Measurements from ENCODE around the gene PPP2R5C. TPM values are rescaled to one million over a fixed set of nuclear protein-coding genes. Genes with fewer than 3 reads are reported as not detected.

The PPP2R5C gene
- total RNA-seq, 2 donors from 2014 or later: 126 to 142 TPM

DNA sequence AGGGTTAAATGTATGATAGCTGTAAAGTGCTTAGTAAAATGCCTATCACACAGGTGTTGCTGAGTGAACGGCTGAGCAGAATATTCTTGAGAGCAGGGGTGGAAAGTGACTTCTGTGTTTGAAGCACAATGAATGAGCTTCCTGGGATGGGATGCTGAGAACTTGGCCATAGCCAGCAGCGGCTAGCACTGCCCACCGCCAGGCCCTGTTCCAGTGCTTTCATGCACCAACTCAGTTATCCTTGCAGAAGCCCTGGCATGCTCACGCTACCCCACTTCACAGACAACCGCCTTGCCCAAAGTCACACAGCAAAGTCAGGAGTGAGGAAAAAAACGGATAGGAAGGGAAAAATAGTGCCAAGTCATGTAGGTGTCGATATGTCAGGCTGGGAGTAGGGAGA lies 213.7 kb downstream of the PPP2R5C start:
- ATAC-seq: no peak
- DNase-seq: no peak
- intact Hi-C loops (cut with DNase I): no loop called here

Other genes with a start within 250 kb of the PPP2R5C start
- 1 to 10 TPM in 1 of 2 donors, under 1 TPM in 1; 0.37 to 1.1 TPM for gene DIO3, start 200.2 kb upstream of the PPP2R5C start, total RNA-seq
- gene DYNC1H1, start 202.9 kb downstream of the PPP2R5C start, total RNA-seq: 100 to 1,000 TPM; 298 to 361 TPM